Measurements from ENCODE around the gene FFAR4. TPM values are rescaled to one million over a fixed set of nuclear protein-coding genes. Genes with fewer than 3 reads are reported as not detected.
"Not testable (repeated sequence)": the region's sequence is repeated elsewhere in the genome, so short reads cannot be mapped to it uniquely, and the experiment has no call there.

The FFAR4 gene
- polyA plus RNA-seq, 3 donors, result 0.97 to 1.2 (median 1.1) TPM

DNA sequence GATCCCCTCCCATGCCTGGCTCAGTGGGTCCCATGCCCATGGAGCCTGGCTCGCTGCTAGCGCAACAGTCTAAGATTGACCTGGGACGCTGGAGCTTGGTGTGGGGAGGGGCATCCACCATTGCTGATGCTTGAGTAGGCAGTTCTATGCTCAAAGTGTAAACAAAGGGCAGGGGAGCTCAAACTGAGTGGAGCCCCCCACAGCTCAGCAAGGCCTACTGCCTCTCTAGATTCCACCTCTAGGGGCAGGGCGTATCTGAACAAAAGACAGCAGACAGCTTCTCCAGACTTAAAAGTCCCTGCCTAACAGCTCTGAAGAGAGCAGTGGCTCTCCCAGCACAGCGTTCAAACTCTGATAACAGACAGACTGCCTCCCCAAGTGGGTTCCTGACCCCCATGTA, 31.2 kb upstream of the FFAR4 start:
- H3K9ac ChIP-seq (ENCODE audit: insufficient read depth, low read length, poor library complexity, severe bottlenecking), result no peak overlapping the region
- H3K9me3 Mint-ChIP-seq, result peaks cover 0 to 4% (median 0%) of the 10 kb centered on the region in 7 donors
- H3K27me3 Mint-ChIP-seq (ENCODE audit: low read depth in 3 of 3), result peaks cover 4 to 15% (median 5%) of the 10 kb centered on the region in 3 donors
- H3K79me2 ChIP-seq (ENCODE audit: insufficient read depth, low read length), result no peaks in the 10 kb centered on the region
- H3K27ac Mint-ChIP-seq, result no peak overlapping the region
- H3K4me1 Mint-ChIP-seq, result no peaks in the 10 kb centered on the region
- no peak for TF ChIP-seq CTCF (IDR thresholded peaks at IDR 0.05)
- H3K36me3 Mint-ChIP-seq, result peaks cover 4 to 10% of the 10 kb centered on the region in 2 donors
- H3K27ac ChIP-seq (ENCODE audit: low read depth in 1 of 2, low read length in 2 of 2), result no peak overlapping the region
- H2AFZ ChIP-seq (ENCODE audit: insufficient read depth, low read depth, low read length, poor library complexity, severe bottlenecking), result no peak overlapping the region
- no peaks in the 10 kb centered on the region for H4K20me1 ChIP-seq (ENCODE audit: insufficient read depth, low read length)
- WGBS (ENCODE audit: insufficient coverage), result 98% methylated on average over 4 of the region's 5 CpGs
- H3K4me1 ChIP-seq (ENCODE audit: control insufficient read depth in 1 of 2, insufficient read depth in 2 of 2, low read length in 2 of 2), result no peaks in the 10 kb centered on the region
- no peak for DNase-seq
- no peak overlapping the region for H3K4me3 Mint-ChIP-seq
- H3K4me2 ChIP-seq (replicated peaks; ENCODE audit: extremely low read depth, low read length, poor library complexity, severe bottlenecking), result no peak overlapping the region
- intact Hi-C loops (cut with micrococcal nuclease), result no loop called here
- no peaks in the 10 kb centered on the region for H3K36me3 ChIP-seq (replicated peaks in 1 of 2; ENCODE audit: control insufficient read depth in 1 of 2, insufficient read depth in 2 of 2, low read length in 2 of 2)
- no peak overlapping the region for H3K4me3 ChIP-seq (replicated peaks in 1 of 3; ENCODE audit: low read depth in 2 of 3, low read length in 3 of 3)
- no peaks in the 10 kb centered on the region for H3K27me3 ChIP-seq (ENCODE audit: control insufficient read depth in 2 of 2, insufficient read depth in 2 of 2, low read length in 2 of 2)
- H3K9me3 ChIP-seq (replicated peaks in 1 of 2; ENCODE audit: control insufficient read depth in 1 of 2, insufficient read depth in 1 of 2, low read length in 2 of 2), result no peaks in the 10 kb centered on the region

DNA sequence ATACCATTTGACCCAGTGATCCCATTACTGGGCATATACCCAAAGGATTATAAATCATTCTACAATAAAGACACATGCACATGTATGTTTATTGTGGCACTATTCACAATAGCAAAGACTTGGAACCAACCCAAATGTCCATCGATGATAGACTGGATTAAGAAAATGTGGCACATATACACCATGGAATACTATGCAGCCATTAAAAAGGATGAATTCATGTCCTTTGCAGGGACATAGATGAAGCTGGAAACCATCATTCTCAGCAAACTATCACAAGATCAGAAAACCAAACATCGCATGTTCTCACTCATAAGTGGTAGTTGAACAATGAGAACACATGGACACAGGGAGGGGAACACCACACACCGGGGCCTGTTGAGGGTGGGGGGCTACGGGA, 25.6 kb upstream of the FFAR4 start:
- H3K4me1 ChIP-seq (ENCODE audit: control insufficient read depth in 1 of 2, insufficient read depth in 2 of 2, low read length in 2 of 2); H3K27me3 ChIP-seq (ENCODE audit: control insufficient read depth in 2 of 2, insufficient read depth in 2 of 2, low read length in 2 of 2); H3K27ac Mint-ChIP-seq; H3K4me3 Mint-ChIP-seq; H3K36me3 Mint-ChIP-seq; H3K9ac ChIP-seq (ENCODE audit: insufficient read depth, low read length, poor library complexity, severe bottlenecking); H3K27ac ChIP-seq (ENCODE audit: low read depth in 1 of 2, low read length in 2 of 2); H3K9me3 ChIP-seq (replicated peaks in 1 of 2; ENCODE audit: control insufficient read depth in 1 of 2, insufficient read depth in 1 of 2, low read length in 2 of 2); H2AFZ ChIP-seq (ENCODE audit: insufficient read depth, low read depth, low read length, poor library complexity, severe bottlenecking); H3K4me1 Mint-ChIP-seq; H3K4me3 ChIP-seq (replicated peaks in 1 of 3; ENCODE audit: low read depth in 2 of 3, low read length in 3 of 3); intact Hi-C loops (cut with micrococcal nuclease); H3K4me2 ChIP-seq (replicated peaks; ENCODE audit: extremely low read depth, low read length, poor library complexity, severe bottlenecking); H3K36me3 ChIP-seq (replicated peaks in 1 of 2; ENCODE audit: control insufficient read depth in 1 of 2, insufficient read depth in 2 of 2, low read length in 2 of 2); DNase-seq; H3K79me2 ChIP-seq (ENCODE audit: insufficient read depth, low read length); H4K20me1 ChIP-seq (ENCODE audit: insufficient read depth, low read length); H3K9me3 Mint-ChIP-seq: not testable (repeated sequence)
- peaks cover 5 to 19% (median 11%) of the 10 kb centered on the region in 3 donors for H3K27me3 Mint-ChIP-seq (ENCODE audit: low read depth in 3 of 3)
- WGBS (ENCODE audit: insufficient coverage), result no CpG with 5 or more reads among the region's 4 CpGs

Measured in CD14-positive monocyte (primary cell).